Measurements from ENCODE around the gene FASN. TPM values are rescaled to one million over a fixed set of nuclear protein-coding genes. Genes with fewer than 3 reads are reported as not detected.
A peak's percentile ranks its signal among the peaks of the same experiment; 100 is the strongest.

The FASN gene
- total RNA-seq, 2 experiments from 2014 or later = 138 to 139 TPM

DNA sequence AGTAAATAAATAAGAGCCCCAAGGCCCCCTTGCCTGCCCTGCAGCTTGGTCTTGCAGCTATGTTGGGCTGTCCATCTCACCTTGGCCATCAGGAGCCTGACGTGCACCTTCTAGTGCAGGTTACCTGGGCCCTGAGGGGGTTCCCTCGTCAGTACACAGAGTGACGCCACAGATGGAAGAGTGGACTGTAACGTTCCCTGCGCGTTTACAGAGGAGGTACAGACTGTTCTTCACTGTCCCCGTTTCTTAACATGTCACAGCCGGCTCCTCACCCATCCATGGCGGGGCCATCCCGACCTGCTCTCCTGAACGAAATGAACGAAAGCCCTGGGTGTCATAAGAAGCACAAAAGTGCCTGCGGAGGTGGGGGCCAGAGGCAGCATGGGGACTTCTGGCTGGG lies 15.9 kb upstream of the FASN start:
- POLR2A ChIA-PET = no interaction called here
- DNase-seq = no peak
- Mint-ChIP-seq H3K4me3 (no peak overlapping the region), H3K36me3 (ENCODE audit: low read depth) (peaks cover 2% of the 10 kb centered on the region), H3K4me1 (peaks cover 12% of the 10 kb centered on the region), H3K27me3 (no peaks in the 10 kb centered on the region), H3K27ac (no peak overlapping the region), H3K9me3 (no peaks in the 10 kb centered on the region)
- CTCF ChIA-PET = interaction anchor here (1.2 to 1.4 kb wide), 2 partner anchors 42 to 50 kb away, joined by 3 to 6 read pairs; no protein-coding TSS in a partner anchor

DNA sequence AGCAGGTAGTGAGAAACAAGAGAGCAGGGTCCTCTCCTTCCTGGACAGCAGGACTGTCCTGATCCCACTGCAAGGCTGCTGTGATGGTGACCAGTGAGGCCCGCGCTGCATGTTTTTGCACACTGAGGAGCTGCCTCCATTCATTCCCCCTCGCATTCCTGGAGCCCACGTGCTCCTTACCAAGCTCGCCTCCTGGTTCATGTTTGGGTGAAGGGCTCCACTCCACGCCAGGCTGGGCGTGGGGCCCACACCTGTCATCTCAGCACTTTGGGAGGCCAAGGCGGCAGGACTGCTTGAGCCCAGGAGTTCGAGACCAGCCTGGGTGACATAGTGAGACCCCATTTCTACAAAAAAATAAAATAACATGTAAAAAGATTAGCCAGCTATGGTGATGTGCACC lies 15.4 kb upstream of the FASN start:
- Mint-ChIP-seq H3K4me1 (peaks cover 16% of the 10 kb centered on the region), H3K27ac (no peak overlapping the region), H3K9me3 (no peaks in the 10 kb centered on the region), H3K27me3 (no peaks in the 10 kb centered on the region), H3K4me3 (no peak overlapping the region), H3K36me3 (ENCODE audit: low read depth) (no peaks in the 10 kb centered on the region)
- DNase-seq = no peak
- ChIA-PET CTCF (interaction anchor here (1.2 to 1.6 kb wide), 3 partner anchors 8 to 83 kb away, joined by 3 to 6 read pairs (median 3); no protein-coding TSS in a partner anchor), POLR2A (interaction anchor here (1.1 kb wide), 1 partner anchor 76 kb away, joined by 3 read pairs; the partner anchor contains the start of gene DCXR)

DNA sequence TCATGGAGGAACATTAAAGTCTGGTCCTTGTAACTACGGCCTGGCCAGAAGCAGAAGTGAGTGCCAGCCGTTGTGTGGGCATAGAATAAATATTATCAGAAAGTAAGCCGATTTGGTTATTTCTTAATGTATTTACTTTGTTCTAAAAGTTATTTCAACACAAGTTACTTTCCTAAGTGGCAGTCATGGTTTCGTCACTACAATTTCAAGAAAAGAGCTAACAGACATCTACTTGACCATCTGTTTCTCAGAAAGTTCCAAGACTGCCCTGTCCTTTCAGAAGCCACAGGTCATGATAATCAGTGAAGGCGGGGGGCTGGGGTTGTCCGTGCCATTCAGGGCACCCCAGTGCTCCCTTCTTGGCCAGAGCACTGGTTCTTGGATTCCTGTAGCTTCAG lies 14.9 kb upstream of the FASN start:
- Mint-ChIP-seq H3K27ac (no peak overlapping the region), H3K9me3 (no peaks in the 10 kb centered on the region), H3K36me3 (ENCODE audit: low read depth) (no peaks in the 10 kb centered on the region), H3K4me3 (no peak overlapping the region), H3K27me3 (no peaks in the 10 kb centered on the region), H3K4me1 (peaks cover 17% of the 10 kb centered on the region)
- ChIA-PET CTCF (interaction anchor here (1.2 to 1.6 kb wide), 3 partner anchors 9 to 82 kb away, joined by 3 to 6 read pairs (median 3); no protein-coding TSS in a partner anchor), POLR2A (interaction anchor here (1.1 kb wide), 1 partner anchor 75 kb away, joined by 3 read pairs; the partner anchor contains the start of gene DCXR)
- DNase-seq = no peak

DNA sequence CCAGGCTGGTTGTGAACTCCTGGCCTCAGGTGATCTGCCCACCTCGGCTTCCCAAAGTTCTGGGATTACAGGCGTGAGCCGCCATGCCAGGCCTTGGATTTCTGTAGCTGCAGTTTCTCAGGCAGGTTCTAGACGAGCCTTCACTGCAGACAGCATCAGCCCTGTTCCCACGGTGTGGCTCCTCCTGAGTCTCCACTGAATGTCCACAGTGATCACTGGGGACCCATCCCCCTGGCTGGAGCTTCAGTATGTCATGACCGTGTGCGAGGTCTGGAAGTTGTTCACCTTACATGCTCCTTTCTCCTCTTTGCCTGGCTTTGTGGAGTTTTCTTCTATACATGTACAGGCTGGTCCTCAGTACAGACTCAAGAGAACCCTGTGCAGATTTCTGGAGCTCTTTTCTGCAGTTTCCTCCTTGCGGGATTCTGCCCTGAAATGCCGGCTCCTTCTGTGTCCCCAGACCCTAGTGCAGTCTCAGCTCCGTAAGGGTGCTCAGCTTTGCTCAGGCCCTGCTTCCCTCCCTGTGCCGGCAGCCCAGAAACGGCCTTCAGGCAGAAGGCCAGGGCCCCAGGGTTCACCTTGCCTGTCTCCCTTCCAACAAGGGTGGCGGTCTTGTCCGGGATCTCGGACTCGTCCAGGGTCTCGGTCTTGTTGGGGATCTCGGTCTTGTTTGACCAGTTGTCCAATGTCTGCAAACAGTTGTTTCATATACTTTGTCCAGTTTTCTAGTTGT lies 14.3 kb upstream of the FASN start:
- Mint-ChIP-seq H3K36me3 (ENCODE audit: low read depth) (no peaks in the 10 kb centered on the region), H3K4me3 (no peak overlapping the region), H3K4me1 (peaks cover 19% of the 10 kb centered on the region), H3K27ac (peak overlapping the region; percentile 62), H3K9me3 (no peaks in the 10 kb centered on the region), H3K27me3 (no peaks in the 10 kb centered on the region)
- CTCF ChIA-PET = interaction anchor here (1.2 to 1.6 kb wide), 3 partner anchors 9 to 82 kb away, joined by 3 to 6 read pairs (median 3); no protein-coding TSS in a partner anchor
- no peak for DNase-seq
- POLR2A ChIA-PET = interaction anchor here (1.1 kb wide), 1 partner anchor 75 kb away, joined by 3 read pairs; the partner anchor contains the start of gene DCXR

DNA sequence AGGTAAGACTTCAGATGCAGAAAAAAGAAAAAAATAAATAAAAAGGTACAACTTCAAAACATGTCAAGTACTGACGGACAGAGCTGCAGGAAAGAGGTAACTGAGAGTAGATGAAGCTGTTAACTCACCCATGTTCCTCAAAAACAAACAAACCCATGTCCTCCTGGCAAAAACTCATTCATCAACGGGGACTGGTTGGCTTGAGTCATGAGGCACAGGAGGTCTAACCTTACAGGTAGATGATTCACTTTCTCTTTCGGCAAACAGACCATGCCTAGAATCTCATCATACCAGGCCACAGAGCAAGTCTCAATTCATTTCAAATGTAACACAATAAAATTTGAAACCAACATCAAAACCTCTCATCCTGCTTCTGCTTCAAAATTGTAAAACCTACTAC lies 12.3 kb upstream of the FASN start:
- Mint-ChIP-seq H3K27ac (peak overlapping the region; percentile 66), H3K36me3 (ENCODE audit: low read depth) (no peaks in the 10 kb centered on the region), H3K4me1 (peaks cover 38% of the 10 kb centered on the region), H3K27me3 (no peaks in the 10 kb centered on the region), H3K4me3 (no peak overlapping the region), H3K9me3 (no peaks in the 10 kb centered on the region)
- DNase-seq = peak; percentile 36
- POLR2A ChIA-PET = no interaction called here
- CTCF ChIA-PET = interaction anchor here (1.2 kb wide), 1 partner anchor 9 kb away, joined by 4 read pairs; no protein-coding TSS in a partner anchor

DNA sequence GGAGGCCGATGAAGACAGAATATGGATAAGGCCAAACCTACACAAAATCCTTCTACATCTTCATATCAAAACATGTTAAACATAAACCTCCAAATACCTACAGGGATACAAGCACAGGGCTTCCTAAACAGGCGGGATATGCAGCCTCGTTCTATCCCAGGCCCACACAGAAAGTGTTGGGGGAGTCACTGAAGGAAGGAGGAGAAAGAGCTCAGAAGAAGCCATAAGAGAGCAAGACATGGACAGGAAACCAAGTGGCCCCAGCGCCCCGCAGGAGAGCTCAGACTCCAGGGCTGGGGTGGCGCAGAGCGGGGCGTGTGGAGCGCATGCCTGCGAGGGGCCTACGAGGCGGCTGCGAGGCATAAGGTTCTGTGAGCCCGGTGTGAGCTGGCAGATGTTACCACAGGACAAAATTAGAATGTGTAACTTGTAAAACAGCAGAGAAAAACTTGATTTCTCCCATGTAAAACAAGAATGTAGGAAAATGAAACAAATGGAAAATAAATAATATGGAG lies 11.0 kb upstream of the FASN start:
- CTCF ChIA-PET = interaction anchor here (0.8 to 1.7 kb wide), 4 partner anchors 11 to 78 kb away, joined by 3 to 4 read pairs (median 4); no protein-coding TSS in a partner anchor
- H3K27me3 Mint-ChIP-seq = no peaks in the 10 kb centered on the region

DNA sequence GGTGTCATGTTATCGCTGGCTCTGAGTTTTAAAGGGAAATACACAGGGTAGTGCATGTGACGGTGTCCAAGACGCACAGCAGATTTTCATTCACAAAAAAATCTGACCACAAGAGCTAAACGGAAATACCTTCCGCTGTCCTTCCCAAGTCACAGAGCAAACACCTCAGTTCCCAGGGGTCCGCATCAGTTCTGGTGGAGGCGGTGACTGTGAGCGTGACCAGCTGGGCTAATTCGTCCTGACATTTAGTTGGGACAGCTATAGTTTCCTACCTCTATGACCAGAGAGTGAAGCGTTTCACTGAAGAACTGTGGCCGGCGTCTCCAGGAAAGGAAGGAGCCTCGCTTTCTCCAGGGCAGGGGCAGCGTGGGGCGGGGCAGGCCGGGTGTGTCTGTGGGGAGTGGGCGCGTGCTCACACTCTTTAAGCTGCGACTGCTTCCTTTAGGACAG lies 10.5 kb upstream of the FASN start:
- H3K4me1 Mint-ChIP-seq = peaks cover 43% of the 10 kb centered on the region
- H3K36me3 Mint-ChIP-seq (ENCODE audit: low read depth) = no peaks in the 10 kb centered on the region
- ChIA-PET POLR2A (no interaction called here), CTCF (interaction anchor here (0.6 to 1.7 kb wide), 4 partner anchors 16 to 183 kb away, joined by 3 to 5 read pairs (median 4); no protein-coding TSS in a partner anchor)
- H3K9me3 Mint-ChIP-seq = no peaks in the 10 kb centered on the region
- no peak for DNase-seq
- peak overlapping the region; percentile 74 for H3K27ac Mint-ChIP-seq
- H3K4me3 Mint-ChIP-seq = no peak overlapping the region
- H3K27me3 Mint-ChIP-seq = no peaks in the 10 kb centered on the region

More for the DNA sequence above, 11.0 kb upstream of the FASN start:
- Mint-ChIP-seq H3K36me3 (ENCODE audit: low read depth) (no peaks in the 10 kb centered on the region), H3K4me3 (no peak overlapping the region), H3K4me1 (peaks cover 43% of the 10 kb centered on the region), H3K27ac (peak overlapping the region; percentile 74), H3K9me3 (no peaks in the 10 kb centered on the region)
- POLR2A ChIA-PET = no interaction called here
- DNase-seq = no peak

DNA sequence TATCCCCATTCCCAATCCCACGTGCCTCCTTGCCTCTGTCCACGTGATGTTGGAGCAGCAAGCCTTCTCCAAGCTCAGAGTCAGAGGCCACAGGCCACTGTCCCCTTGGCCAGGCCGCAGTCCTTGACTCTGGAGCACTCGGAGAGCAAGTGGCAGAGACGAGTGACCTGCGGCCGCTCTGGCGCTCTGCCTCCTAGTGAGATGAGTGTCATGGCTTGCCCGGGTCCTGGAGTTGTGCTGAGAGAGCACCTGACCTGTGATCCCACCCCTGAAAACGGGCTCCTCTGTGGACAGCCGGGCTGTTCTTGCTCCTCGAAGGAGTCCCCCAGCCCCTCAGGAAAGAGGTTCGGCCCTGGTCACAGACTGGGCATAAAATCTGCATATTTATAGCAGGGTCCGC lies 10.0 kb upstream of the FASN start:
- ChIA-PET CTCF (interaction anchor here (0.6 to 2.7 kb wide), 4 partner anchors 13 to 182 kb away, joined by 3 to 22 read pairs (median 4); no protein-coding TSS in a partner anchor), POLR2A (no interaction called here)
- Mint-ChIP-seq H3K27ac (peak overlapping the region; percentile 96), H3K36me3 (ENCODE audit: low read depth) (no peaks in the 10 kb centered on the region), H3K4me3 (no peak overlapping the region), H3K9me3 (no peaks in the 10 kb centered on the region), H3K4me1 (peaks cover 44% of the 10 kb centered on the region), H3K27me3 (no peaks in the 10 kb centered on the region)
- no peak for DNase-seq

DNA sequence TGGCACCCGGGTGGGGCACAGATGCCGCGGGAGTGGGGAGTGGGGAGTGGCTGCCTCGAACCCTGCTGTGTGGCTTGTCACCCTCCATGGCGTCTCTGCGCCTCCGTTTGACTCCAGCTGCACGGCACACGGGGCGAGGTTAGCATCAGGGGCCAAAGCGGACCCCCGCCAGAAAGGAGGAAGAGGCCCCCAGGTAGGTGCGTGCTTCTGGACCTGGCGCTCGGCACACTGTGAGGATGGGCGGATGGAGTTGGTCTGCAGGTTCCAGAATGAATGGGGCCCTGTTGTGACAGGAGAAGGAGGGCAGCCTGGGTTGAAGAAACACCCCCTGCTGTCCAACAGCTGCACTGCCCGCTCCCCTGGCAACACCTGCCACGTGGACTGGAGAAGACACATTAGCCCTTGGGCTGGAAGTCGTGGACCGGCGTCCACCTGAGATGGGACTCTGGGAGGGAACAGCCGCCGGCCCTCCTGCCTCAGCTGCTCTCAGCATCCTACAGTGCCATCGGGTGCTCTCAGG lies 9.4 kb upstream of the FASN start:
- no peak for DNase-seq
- ChIA-PET POLR2A (no interaction called here), CTCF (interaction anchor here (0.7 to 2.7 kb wide), 7 partner anchors 14 to 98 kb away, joined by 3 to 22 read pairs (median 6); partner anchors contain the start of gene DCXR)
- Mint-ChIP-seq H3K4me1 (peaks cover 45% of the 10 kb centered on the region), H3K36me3 (ENCODE audit: low read depth) (no peaks in the 10 kb centered on the region), H3K27ac (peak overlapping the region; percentile 96), H3K27me3 (no peaks in the 10 kb centered on the region), H3K4me3 (no peak overlapping the region), H3K9me3 (no peaks in the 10 kb centered on the region)

DNA sequence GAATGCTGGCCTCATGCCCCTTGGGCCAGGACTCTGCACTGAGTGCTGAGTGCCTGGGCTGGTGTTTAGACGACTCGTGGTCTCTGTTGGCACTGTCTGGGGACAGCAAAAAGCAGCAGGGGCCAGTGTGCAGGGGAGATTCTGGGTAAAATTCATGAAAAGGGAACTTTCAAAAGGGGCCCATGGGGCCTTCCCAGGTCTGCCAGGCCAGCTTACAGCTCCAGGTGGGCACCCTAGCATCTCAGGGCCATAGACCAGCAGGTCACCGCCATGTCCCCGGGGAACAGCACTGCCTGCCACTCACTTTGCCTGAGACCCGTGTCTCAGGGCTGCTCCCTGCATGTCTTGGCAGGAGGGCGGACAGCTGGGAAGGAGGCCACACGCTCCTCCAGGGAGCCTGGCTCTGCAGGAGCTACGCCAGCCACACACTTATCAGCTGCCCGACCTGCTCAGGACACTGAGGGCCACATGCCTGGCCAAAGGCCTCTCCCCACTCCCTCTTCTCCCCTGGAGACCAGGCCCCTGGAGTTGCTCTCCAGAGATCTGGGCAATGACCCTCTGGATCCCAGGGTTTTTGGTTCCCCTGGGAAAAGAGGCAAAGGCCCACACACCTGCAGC lies 8.8 kb upstream of the FASN start:
- ChIA-PET CTCF (interaction anchor here (0.8 to 2.7 kb wide), 15 partner anchors 14 to 147 kb away, joined by 3 to 22 read pairs (median 4); partner anchors contain the start of gene DCXR), POLR2A (interaction anchor here (1.1 kb wide), 1 partner anchor 15 kb away, joined by 3 read pairs; no protein-coding TSS in a partner anchor)
- H3K36me3 Mint-ChIP-seq (ENCODE audit: low read depth) = no peaks in the 10 kb centered on the region
- peaks cover 46% of the 10 kb centered on the region for H3K4me1 Mint-ChIP-seq
- no peak for DNase-seq
- peak overlapping the region; percentile 86 for H3K4me3 Mint-ChIP-seq
- H3K9me3 Mint-ChIP-seq = no peaks in the 10 kb centered on the region
- no peaks in the 10 kb centered on the region for H3K27me3 Mint-ChIP-seq
- H3K27ac Mint-ChIP-seq = peak overlapping the region; percentile 96

DNA sequence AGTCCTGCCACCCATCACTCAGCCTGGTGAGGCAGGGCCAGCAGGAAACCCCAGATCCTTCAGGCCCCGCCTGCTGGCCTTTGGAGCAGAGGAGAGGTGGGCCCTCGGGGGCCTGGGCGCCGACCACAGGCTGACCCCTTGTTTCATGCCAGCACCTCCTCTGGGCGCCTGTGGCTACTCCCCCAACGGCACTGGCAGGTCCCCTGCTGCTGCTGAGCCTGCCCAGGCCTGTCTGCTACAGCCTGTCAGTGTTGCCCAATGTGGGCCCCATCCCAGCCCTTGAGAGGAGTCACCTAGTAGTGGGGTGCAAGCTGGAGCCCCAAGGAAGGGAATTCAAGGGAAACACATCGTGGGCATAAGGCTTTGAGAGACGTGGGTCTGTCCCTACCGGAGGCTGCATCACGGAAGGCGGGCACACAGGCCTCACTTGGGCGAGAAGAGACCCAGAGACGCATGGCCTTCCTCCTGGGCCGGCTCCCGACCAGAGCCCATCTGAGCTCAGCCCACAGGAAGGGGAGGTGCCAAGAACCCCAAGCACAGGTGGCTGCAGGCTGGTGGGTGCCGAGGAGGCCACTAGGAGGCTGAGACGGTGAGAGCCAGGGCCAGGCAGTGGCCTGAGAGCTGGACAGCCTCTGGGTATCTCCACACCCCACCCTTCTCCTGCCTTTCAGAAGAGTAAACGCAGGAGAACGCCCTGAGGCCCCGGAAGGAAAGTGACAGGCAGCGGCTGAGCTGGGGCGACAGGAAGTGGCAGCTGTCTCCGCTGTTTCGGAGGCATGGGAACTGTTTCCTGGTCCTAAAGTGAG lies 8.0 kb upstream of the FASN start:
- CTCF ChIA-PET = interaction anchor here (0.5 to 2.7 kb wide), 17 partner anchors 15 to 146 kb away, joined by 3 to 22 read pairs (median 4); partner anchors contain the start of gene DCXR
- peak overlapping the region; percentile 86 for H3K4me3 Mint-ChIP-seq
- no peaks in the 10 kb centered on the region for H3K27me3 Mint-ChIP-seq
- POLR2A ChIA-PET = interaction anchor here (0.6 to 1.1 kb wide), 2 partner anchors 16 to 32 kb away, joined by 3 read pairs; no protein-coding TSS in a partner anchor
- no peaks in the 10 kb centered on the region for H3K36me3 Mint-ChIP-seq (ENCODE audit: low read depth)
- peak overlapping the region; percentile 96 for H3K27ac Mint-ChIP-seq
- H3K4me1 Mint-ChIP-seq = peaks cover 46% of the 10 kb centered on the region
- H3K9me3 Mint-ChIP-seq = no peaks in the 10 kb centered on the region
- DNase-seq = peak; percentile 70
